ENCODE results near the gene LONRF3.

Gene LONRF3

DNA sequence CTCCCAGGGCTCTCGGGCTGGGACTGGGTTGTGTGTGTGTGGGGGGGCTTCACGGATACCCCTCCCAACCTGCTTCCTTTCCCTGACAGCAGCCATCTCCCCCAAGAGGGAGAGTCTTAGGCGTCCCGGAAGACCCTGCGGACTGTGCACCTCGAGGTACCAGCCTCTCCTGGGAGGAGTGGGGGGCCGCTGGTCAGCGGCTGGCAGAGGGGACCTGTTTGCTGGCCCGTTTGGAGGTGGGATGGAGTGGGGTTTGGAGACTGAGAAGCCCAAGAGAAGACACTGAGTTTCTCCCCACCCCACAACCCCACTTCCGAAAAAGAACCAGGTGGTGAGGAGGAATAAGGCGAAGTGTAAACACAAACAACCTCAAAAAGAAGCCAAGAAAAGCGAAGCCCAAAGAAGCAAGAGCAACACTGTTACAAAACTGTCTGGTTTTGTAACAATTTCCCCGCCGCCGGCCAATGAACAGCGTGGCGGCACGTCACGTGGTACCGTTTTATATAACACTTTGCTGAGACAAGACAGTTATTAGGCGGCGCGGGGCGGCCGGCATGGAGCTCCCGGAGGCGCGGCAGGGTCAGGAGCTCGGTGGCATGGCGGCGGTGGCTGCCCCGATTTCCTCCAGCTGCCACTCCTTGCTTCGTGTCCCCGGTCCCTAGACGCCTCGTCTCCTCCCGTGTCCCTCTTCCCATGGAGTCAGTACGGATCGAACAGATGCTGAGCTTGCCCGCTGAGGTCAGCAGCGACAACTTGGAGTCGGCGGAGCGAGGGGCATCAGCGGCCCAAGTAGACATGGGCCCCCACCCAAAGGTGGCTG lies at the start of gene LONRF3:
LONRF3 (plus strand) TSS at position 531 of the 820 bp plus-strand sequence; CDS start at position 694, 163 bp downstream.
- DNase-seq: peak; percentile 69

DNA sequence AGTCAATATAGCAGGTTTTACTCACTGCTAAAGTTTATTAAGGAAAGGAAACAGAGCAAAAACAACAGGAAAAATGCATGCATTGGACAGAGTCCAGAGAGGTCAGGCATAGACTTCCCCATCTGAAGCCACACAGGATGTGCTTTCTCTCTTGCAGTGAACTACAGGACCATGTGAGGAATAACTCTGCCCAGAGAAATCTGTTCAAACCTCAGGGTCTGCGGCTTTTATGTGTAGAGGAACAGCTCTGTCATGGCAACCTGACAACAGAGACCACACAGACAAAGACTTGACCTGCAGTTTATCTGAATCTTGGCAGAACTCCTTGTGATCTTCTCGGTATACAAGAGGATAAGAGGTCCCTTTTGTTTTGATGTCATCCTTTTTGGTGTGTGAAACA lies 46.3 kb upstream of the LONRF3 start:
- DNase-seq: no peak

DNA sequence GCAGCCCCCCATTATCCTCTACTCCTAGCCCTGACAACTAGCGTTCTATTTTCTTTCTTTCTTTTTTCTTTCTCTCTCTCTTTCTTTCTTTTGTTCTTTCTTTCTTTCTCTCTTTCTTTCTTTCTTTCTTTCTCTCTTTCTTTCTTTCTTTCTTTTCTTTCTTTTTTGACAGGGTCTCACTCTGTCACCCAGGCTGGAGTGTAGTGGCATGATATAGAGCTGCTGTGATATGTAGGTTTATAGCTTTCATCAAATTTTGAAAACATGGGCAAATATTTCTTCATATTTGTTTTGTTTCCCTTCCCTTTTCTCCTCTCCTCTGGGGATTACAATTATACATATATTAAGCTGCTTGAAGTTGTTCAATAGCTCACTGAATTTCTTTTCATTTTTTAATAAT lies 39.1 kb upstream of the LONRF3 start:
- no peak for DNase-seq

DNA sequence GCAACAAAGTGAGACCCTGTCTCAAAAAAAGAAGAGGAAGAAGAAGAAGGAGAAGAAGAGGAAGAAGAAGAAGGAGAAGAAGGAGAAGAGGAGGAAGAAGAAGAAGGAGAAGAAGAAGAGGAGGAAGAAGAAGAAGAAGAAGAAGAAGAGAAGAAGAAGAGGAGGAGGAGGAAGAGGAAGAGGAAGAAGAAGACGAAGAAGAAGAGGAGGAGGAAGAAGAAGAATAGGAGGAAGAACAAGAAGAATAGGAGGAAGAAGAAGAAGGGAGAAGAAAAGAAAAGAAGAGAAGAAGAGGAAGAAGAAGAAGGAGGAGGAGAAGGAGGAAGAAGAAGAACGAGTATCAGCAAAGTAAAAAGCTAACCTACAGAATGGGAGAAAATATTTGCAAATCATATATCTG lies 33.3 kb upstream of the LONRF3 start:
- no peak for DNase-seq

DNA sequence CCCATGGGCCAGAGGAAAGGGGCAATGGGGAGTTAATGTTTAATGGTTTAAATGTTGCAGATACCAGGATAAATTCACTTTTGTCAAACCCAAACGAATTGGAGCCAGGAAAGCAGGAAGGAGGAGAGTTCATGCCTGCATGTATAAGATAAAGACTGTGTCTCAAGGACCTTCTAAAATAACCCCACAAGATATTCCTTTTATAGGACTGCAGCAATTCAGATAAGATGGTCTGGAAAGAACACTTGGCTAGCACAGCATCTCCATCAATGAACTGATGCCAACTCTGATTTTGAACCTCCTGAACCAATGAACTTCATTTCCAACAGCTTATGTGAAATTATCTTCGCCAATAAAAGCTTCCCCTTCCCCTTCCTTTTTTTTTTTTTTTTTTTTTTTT lies 31.3 kb upstream of the LONRF3 start:
- DNase-seq: no peak

DNA sequence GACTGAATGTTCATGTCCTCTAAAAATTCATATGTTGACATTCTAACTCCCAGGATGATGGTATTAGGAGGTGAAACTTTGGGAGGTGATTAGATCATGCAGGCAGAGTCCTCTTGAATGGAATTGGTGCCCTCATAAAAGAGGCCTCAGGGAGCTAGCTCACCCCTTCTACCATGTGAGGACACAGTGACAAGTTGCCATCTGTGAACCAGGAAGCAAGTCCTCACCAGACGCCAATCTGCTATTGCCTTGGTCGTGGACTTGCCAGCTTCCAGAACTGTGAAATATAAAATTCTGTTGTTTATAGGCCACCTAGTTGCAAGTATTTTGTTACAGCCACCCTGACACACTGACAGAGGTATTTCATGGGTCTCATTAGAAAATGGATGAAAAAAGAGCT lies 28.5 kb upstream of the LONRF3 start:
- no peak for DNase-seq

DNA sequence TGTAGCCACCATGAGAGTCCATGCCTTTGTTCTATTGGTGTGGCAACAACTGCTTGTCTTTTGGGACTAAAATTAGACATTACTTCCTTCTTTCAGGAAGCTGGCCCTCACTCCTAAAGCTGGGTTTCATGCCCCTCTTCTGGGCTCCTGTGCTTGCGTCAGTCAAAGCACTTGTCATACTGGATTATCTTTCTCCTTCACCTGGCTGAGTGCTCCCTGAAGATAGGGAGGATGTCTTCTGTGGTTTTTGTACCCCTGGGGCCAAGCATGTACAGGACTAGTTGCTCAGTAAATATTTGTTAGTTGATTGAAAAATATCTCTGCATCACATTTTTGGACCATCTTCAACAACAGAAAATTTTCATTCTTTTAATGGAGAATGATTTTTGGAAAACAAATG lies 26.1 kb upstream of the LONRF3 start:
- DNase-seq: no peak

DNA sequence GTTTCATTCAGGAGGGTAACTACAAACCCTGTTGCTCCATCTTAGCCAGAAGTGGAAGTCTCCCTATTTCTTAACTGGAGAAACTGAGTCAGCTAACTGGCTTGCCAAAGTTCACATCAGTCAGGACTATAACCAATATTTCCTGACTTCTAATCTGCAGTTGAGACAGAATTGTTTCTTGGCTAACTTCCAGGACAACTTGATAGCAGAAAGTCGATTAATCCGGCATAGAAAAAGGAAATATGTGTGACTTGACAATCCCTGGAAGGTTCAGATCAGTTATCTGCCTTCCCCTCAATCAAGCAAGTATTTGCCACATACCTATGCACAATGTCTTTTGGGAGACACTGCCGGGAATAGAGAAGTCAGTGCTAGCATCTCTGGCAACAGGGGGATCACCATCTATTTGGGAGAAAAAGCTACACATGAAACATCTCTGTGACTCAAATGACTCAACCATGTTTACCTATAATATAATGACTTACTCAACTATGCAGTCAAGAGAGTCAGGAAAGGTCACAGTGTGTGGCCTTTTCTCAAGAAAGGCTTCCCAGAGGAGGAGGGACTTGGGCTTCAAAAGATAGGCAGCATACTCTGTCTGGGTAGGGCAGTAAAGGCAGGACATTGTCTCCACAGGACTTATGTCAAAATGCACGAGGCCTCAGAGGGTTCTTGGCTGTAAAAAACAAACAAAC lies 12.4 kb upstream of the LONRF3 start:
- no peak for DNase-seq

DNA sequence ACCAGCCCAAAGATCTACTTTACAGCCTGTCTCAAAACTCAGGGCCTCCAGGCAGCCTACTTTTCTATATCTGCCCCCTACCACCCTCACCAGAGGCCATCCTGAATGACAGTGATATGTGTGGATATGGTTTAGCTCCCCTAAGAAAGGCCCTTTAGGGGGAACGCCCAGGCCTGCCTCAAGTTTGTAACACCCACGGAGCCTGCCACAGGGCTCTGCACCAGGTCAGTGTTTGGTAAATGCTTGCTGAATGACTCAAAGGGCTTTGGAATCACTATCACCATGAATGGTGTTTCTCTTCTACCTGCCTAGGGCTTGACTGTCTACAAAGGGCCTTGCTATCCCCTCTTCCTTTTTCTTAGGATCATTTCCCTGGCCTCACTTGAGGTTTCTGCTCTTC lies 11.3 kb upstream of the LONRF3 start:
- no peak for DNase-seq

DNA sequence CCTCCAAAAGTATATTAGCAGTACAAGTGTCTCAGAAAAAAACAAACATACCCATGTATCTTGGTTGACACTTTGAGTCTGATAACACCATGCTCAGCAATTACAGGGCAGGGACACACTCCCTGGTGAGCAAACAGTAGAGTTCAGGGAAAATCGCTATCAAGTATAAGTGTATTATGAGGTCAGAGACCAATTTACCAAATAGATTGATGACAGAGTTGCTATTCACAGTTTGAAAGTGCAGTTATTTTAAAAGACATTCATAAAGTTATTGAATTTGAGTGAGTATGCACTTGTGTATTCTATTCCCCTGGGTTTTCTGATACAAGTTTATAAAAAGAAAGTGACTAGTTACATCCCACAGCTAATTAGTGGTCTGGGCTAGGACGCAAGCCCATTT lies 10.2 kb upstream of the LONRF3 start:
- DNase-seq: no peak

DNA sequence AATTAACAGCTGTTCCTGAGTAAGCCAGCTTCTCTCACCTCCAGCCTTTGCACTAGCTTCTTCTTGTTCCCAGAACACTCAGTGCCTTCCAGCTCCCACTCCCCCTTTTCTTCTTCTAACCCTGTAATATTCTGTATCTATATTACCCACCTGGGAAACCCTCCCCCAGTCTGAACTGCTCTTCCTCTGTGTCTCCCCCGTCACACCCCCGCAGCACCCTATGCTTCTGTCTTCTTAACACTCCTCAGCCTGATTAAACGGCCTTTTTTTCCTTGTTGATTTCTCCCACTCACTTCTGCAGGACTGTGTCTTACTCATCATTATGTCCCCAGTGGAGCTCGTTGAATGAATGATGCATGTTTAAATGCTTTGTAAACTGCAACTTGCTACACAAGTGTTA lies 9.0 kb upstream of the LONRF3 start:
- DNase-seq: no peak

DNA sequence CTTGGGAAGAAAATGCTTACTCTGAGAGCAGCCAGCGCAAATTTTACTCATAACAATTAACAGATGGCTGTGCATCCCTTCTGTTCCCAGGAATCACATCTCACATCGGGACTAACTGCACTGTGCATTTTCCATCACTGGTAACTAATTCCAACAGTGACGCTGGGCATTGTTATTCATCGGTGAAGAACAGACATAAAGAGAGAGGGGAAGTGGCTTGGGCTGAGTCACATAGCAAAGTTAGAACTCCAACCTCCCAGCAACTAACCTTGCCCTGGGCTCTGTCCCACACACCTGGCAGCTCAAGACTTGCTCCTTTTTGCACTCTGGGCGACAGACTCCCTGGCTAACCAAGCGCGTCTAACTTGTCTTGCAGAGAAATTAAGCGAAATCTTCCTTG lies 6.4 kb upstream of the LONRF3 start:
- DNase-seq: no peak

DNA sequence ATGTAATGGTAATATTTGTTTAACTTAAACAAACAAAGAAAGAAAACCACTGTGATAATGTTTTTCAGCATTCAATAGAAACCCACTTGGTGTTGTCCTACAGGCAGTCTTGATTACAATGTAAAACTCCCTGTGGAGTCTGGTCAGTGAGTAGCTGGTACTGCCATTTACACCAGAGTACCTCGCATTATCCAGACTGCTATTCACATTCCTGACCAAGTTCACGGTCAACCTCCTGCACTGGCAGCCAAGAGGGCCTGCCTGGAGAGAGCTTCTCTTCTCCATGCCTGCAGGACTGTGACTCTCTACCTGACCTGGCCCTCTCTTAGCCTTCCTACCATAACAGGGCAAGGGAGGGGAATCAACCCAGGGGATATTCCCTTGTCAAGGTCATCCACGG lies 2.9 kb upstream of the LONRF3 start:
- DNase-seq: no peak

DNA sequence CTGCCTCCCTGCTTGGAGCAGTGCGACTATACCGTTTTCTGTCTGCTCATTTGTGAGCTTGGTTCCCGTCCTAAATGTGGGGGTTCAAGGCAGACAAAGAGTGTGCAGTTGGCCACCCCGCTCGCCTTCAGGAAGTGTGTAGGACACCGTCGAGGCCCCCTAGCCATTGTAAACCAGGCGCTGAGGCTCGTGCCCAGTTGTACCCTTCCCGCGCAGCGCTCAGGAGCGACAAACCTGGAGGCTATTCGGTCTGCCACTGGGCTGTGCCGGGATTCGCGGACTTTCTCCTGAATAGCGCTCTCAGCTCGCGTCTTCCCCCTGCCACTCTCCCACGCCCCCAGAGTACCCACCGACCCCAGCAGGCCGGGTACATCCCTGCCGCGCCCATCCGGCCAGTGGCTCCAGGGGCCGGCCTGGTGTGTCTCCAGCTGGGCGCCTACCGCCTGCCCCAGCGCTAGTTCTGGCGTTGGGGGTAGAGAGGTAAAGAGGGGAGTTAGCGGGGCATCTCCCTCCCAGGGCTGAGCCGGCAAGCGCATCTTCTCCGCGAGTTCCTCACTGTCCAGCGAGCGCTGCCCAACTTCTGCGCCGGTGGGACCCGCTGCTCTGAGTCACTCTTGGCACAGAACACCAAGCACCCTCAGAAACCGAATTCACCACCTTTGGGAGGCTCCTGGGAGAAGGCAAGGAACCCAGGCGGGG lies 880 bp upstream of the LONRF3 start:
- DNase-seq: no peak

DNA sequence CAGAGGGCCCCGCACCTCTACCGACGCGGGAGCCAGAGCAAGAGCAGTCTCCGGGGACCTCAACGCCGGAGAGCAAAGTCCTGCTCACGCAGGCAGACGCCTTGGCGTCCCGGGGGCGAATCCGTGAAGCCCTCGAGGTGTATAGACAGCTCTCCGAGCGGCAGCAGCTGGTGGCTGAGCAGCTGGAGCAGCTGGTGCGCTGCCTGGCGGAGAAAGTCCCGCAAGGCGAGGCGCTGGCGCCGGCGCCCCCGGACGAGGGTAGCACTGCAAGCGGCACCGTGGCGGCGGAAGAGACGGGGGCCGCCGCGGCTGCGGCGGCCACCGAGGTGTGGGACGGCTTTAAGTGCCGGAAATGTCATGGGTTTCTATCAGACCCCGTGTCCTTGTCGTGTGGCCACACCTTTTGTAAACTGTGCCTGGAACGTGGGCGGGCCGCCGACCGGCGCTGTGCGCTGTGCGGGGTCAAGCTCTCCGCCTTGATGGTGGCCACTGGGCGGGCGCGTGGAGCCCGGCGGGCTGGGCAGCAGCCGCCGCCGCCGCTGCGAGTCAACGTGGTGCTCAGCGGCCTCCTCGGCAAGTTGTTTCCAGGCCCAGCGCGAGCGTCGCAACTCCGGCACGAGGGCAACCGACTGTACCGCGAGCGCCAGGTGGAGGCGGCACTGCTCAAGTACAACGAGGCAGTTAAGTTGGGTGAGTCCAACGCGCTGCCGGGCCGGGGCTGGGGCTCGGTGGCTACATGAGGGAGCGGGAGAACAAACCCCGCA lies 672 bp downstream of the LONRF3 start:
- peak; percentile 53 for DNase-seq

DNA sequence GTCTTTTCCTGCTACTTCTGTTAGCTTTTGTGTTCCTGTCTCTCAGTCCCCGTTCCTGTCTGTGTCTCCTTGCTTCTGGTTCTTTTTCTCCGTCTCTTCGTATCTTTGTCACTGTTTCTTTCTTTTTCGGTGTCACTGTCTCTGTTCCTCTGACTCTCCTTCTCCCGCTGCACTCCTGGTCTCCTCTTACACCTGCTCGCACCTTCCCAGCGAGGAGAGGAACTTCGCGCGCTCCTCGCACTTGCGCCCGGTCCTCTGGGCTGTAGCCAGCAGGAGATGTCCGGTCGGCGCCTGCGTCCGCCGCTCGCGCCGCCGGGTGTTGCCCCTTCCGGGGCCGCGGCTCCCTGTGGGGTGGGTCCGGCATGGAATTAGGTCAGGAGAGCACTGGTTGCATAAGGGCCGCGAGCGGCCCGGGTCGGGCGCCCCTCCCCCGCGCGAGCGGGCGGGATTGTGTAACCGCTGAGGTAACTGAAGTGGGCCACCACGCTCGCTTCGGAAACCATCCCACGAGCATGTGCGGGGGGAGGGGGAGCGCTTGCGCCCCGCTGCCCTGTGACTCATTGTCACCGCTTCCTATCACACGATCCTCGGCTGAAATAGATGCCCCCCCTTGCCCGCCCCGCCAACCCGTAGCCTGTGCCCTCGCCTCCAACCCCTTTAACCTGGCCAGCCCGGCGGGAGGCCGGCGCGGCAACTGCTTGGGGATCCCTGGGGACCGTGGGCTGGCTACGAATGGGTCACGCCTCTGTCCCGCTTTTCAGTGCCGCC lies 1.6 kb downstream of the LONRF3 start:
- DNase-seq: peak; percentile 76

DNA sequence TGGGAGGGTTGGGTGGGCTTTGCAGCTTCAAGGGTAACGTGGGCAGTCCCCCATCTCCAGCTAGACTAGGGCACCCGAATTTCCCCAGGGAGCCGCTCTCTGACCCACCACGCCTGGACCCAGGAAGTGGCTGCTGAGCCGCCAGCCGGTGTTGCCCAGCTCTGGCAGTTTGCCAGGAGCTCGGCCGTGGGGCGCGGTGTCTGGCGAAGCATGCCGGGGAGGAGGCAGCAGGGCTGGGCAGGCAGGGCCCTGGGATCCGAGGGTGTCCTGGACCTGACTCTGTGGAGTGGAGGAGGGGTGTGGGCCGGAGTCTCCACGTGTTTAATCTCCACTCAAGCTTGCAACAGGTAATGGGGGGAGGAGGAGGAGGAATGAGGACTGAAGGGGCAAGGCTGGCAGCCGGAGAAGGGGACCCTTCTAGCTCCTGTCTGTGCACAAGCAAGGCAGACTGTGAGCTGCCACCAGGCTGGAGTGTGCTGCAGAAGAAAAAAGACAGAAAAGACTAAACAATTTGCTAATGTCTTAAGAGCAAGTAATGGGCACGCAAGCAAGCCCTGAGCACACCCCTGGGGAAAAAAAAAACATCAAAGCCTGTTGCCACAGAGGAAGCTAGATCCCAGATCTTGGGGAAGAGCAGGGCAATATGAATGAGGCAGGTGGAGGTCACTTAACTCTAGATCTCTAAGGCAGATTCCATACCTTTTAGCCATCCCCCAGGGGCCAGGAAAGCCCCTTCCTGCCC lies 2.4 kb downstream of the LONRF3 start:
- peak; percentile 25 for DNase-seq

DNA sequence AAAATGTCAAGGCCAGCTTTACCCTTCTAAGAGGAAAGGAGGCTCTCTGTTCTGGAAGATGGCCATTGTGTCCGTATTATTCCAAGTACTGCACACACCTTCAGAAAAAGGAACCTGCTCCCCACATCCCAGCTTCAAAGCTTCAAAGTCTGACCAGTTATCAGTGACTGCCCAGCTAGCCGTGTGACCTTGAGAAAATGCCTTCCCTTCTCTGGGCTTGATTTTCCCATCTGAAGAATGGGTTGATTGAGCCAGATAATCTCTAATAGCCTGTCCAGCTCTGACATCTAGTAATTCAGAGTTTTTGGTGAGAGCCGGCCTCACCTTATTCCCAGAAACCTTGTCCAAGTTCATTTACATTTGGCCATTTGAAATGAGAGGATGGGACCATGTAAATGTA lies 3.0 kb downstream of the LONRF3 start:
- no peak for DNase-seq

DNA sequence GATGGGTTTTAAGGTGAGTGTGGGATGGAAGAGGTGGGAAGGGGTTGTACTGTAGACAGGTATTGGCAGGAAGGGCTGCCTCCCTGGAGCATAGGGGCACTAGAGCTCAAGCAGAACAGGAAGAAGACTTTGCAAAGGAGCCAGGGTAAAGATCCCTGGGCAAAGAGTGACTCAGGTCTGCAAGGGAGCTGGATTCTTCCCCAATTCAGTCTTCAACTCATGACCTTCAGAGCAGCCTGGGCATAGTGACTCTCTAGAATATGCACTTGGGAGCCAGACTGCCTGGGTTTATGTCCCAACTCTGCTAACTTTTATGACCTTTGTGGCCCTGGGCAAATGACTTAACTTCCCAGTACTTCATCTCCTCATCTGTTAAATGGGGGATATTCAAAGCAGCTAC lies 4.0 kb downstream of the LONRF3 start:
- no peak for DNase-seq

DNA sequence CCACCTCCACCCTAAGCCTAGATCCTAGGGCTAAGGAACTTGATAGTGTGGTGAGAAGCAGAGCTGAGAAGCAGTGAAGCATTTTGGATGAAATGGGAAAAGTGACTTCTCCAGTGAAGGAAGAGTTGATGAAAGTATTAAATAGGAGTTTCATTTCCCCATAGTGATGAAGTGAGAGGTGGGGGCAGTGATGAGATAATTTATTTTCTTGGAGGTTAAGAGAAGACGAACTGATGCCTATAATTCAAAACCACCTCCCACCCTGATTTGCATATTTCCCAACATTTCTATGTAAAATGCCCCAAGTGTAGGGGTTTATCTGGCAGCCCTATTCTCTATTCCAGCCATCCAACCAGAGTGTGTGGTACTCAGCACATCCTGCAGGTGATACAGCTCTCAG lies 6.3 kb downstream of the LONRF3 start:
- DNase-seq: no peak

DNA sequence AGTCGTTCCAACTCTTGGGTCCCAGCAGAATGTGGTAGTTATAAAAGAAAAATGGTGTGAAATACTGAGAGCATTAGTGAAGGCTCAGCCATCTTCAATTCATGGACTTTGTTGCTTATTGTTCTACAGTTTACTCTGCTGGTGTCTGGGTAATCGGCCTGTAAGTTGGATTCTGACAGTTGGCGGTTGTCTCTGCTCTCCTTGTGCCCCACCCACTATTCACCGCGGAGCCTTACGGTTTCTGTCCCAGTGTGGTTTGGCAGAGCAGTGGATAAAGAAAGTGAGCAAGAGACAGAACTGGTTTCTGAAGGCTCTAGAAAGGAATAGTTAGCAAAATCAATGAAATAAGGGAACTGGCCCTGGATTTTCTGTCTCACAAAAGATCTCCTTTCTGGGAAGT lies 9.1 kb downstream of the LONRF3 start:
- DNase-seq: no peak

DNA sequence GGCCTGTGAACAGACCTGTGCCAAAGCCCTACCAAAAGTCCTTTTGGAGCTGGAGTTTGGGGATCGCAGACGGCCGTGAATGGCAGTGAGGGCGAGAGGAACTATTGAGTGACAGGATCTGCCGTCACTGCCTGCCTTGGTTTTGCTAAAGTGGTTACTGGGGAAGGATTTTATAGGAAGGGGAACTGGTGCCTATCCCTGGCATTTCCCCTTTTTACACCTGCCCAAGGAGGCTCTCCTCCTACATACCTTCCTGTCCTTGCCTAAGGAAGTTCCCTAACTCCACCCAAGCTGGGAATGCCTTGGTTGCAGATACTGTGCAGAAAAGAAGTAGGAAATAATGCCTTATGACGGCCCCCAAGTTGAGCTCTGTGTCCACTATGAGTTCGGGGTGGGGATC lies 14.5 kb downstream of the LONRF3 start:
- DNase-seq: no peak
